ENCODE data around the gene STBD1. TPM values are rescaled to one million over a fixed set of nuclear protein-coding genes. Genes with fewer than 3 reads are reported as not detected.
"Not testable (repeated sequence)": the region's sequence is repeated elsewhere in the genome, so short reads cannot be mapped to it uniquely, and the experiment has no call there.

STBD1 gene
- total and polyA plus RNA-seq, 10 donors, result 0.26 to 3.1 (median 1.6) TPM

- peaks cover 0 to 2% (median under 1%) of the 10 kb centered on the region in 8 donors for H3K9me3 ChIP-seq
- no peaks in the 10 kb centered on the region for H3K36me3 ChIP-seq
- WGBS, 5 donors, result 77 to 88% (median 82%) methylated on average over 6 of the region's 6 CpGs
- no peak for DNase-seq
- H3K4me3 ChIP-seq, result no peak overlapping the region
- H3K27me3 ChIP-seq (replicated peaks in 1 of 7), result no peaks in the 10 kb centered on the region
- TF ChIP-seq POLR2A (IDR thresholded peaks at IDR 0.05) (no peak), POLR2AphosphoS5 (IDR thresholded peaks at IDR 0.05) (no peak)
- TF ChIP-seq, protein P1, sequence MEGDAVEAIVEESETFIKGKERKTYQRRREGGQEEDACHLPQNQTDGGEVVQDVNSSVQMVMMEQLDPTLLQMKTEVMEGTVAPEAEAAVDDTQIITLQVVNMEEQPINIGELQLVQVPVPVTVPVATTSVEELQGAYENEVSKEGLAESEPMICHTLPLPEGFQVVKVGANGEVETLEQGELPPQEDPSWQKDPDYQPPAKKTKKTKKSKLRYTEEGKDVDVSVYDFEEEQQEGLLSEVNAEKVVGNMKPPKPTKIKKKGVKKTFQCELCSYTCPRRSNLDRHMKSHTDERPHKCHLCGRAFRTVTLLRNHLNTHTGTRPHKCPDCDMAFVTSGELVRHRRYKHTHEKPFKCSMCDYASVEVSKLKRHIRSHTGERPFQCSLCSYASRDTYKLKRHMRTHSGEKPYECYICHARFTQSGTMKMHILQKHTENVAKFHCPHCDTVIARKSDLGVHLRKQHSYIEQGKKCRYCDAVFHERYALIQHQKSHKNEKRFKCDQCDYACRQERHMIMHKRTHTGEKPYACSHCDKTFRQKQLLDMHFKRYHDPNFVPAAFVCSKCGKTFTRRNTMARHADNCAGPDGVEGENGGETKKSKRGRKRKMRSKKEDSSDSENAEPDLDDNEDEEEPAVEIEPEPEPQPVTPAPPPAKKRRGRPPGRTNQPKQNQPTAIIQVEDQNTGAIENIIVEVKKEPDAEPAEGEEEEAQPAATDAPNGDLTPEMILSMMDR (IDR thresholded peaks at IDR 0.05 in 8 of 11, conservative IDR thresholded peaks at IDR 0.05 in 3 of 11), result no peak
- intact Hi-C loops (cut with DNase I; ENCODE audit: low total_unique reads), result no loop called here
- no peak overlapping the region for H3K27ac ChIP-seq
- H3K4me1 ChIP-seq, result no peaks in the 10 kb centered on the region
Observed at GRCh38 chr4:76280488-76281441, 25.8 kb upstream of the STBD1 start.

GRCh38 chr4:76281594-76281993 is 24.9 kb upstream of the STBD1 start:
- H3K27ac ChIP-seq; intact Hi-C loops (cut with DNase I; ENCODE audit: low total_unique reads); DNase-seq; H3K4me1 ChIP-seq; H3K4me3 ChIP-seq; H3K27me3 ChIP-seq (replicated peaks in 1 of 7); H3K36me3 ChIP-seq: not testable (repeated sequence)
- WGBS, 5 donors, result 62 to 87% (median 73%) methylated on average over 5 to 6 of the region's 6 CpGs
- peaks cover 0 to 10% (median 7%) of the 10 kb centered on the region in 8 donors for H3K9me3 ChIP-seq

- Histone ChIP-seq H3K36me3 (no peaks in the 10 kb centered on the region), H3K4me3 (no peak overlapping the region), H3K27ac (no peak overlapping the region), H3K4me1 (no peaks in the 10 kb centered on the region), H3K27me3 (replicated peaks in 1 of 7) (no peaks in the 10 kb centered on the region), H3K9me3 (peaks cover 0 to 11% (median 7%) of the 10 kb centered on the region in 8 donors)
- TF ChIP-seq POLR2AphosphoS5 (IDR thresholded peaks at IDR 0.05) (no peak), POLR2A (IDR thresholded peaks at IDR 0.05) (no peak)
- TF ChIP-seq, protein P1 (IDR thresholded peaks at IDR 0.05 in 8 of 11, conservative IDR thresholded peaks at IDR 0.05 in 3 of 11), result no peak
- no peak for DNase-seq
- intact Hi-C loops (cut with DNase I; ENCODE audit: low total_unique reads), result no loop called here
- WGBS, 5 donors, result 89 to 96% (median 92%) methylated on average over 6 of the region's 6 CpGs
Observed at GRCh38 chr4:76282941-76283689, 23.4 kb upstream of the STBD1 start.

DNA sequence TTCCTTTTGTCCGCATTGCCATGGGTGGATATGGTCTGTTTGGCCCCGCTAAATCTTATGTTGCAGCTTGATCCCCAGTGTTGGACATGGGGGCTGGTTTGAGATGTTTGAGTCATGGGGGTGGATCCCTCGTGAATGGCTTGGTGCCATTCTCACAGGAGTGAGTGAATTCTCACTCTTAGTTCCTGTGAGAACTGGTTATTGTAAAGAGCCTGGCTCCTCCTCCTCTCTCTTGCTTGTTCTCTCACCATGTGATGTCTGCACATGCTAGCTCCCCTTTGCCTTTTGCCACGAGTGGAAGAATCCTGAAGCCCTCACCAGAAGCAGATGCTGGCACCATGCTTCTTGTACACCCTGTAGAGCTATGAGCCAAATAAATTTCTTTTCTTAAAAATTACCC is 22.6 kb upstream of the STBD1 start:
- intact Hi-C loops (cut with DNase I; ENCODE audit: low total_unique reads), result no loop called here
- Histone ChIP-seq H3K4me3 (no peak overlapping the region), H3K36me3 (no peaks in the 10 kb centered on the region), H3K27me3 (replicated peaks in 1 of 7) (no peaks in the 10 kb centered on the region), H3K27ac (no peak overlapping the region), H3K9me3 (peaks cover 0 to 11% (median 7%) of the 10 kb centered on the region in 8 donors), H3K4me1 (no peaks in the 10 kb centered on the region)
- 71 to 84% (median 80%) methylated on average over 4 of the region's 4 CpGs for whole genome bisulfite sequencing, 5 donors
- TF ChIP-seq POLR2AphosphoS5 (IDR thresholded peaks at IDR 0.05) (no peak), POLR2A (IDR thresholded peaks at IDR 0.05) (no peak)
- TF ChIP-seq, protein P1 (IDR thresholded peaks at IDR 0.05 in 8 of 11, conservative IDR thresholded peaks at IDR 0.05 in 3 of 11), result no peak
- DNase-seq, result no peak

DNA sequence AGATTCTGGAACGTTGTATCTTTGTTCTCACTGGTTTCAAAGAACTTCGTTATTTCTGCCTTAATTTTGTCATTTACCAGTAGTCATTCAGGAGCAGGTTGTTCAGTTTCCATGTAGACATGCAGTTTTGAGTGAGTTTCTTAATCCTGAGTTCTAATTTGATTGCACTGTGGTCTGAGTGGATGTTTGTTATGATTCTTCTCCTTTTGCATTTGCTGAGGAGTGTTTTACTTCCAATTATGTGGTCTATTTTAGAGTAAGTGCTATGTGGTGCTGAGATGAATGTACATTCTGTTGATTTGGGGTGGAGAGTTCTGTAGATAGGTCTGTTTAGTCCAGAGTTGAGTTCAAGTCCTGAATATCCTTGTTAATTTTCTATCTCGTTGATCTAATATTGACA is 18.7 kb upstream of the STBD1 start:
- peaks cover 0 to 11% (median 7%) of the 10 kb centered on the region in 8 donors for H3K9me3 ChIP-seq
- intact Hi-C loops (cut with DNase I; ENCODE audit: low total_unique reads); H3K4me1 ChIP-seq; H3K27ac ChIP-seq; H3K36me3 ChIP-seq; DNase-seq; H3K27me3 ChIP-seq (replicated peaks in 1 of 7); H3K4me3 ChIP-seq: not testable (repeated sequence)
- WGBS, 5 donors, result 61 to 86% (median 83%) methylated on average over 3 of the region's 3 CpGs
